K562 (cell line): ENCODE results near the gene PRKAG1. TPM values are rescaled to one million over a fixed set of nuclear protein-coding genes. Genes with fewer than 3 reads are reported as not detected.

Experiments used
- AFF1 ChIP-seq, 2 experiments: fragments of 450-650 bp; IDR thresholded peaks; 2 replicates each; pipeline ENCODE4 v1.6.1; 2018; ENCODE audit warnings: mild to moderate bottlenecking in 2 of 2, low read depth in 1 of 2; ENCODE audit not compliant: partially characterized antibody in 2 of 2
- BRD9 ChIP-seq: fragments of 450-650 bp; IDR thresholded peaks from 2 replicates; pipeline ENCODE4 v1.6.1; 2018; ENCODE audit warnings: low read depth; ENCODE audit not compliant: partially characterized antibody
- HNRNPK ChIP-seq: fragments of 200-400 bp; formaldehyde crosslinking; IDR thresholded peaks from one replicate; pipeline ENCODE4 v1.6.1; 2018; ENCODE audit warnings: mild to moderate bottlenecking, low read depth, low read length; ENCODE audit not compliant: poor library complexity, severe bottlenecking
- MIER1 ChIP-seq: fragments of 450-650 bp; IDR thresholded peaks from 2 replicates; pipeline ENCODE4 v1.6.1; 2016; ENCODE audit warnings: antibody characterized with exemption, mild to moderate bottlenecking, low read depth
- TRIM24 ChIP-seq, 2 experiments: fragments of 450-650 bp; IDR thresholded peaks; 2 replicates each; pipeline ENCODE4 v1.6.1; 2016
- ZNF584 ChIP-seq: fragments of 200-800 bp; sonication (Bioruptor generic); IDR thresholded peaks from 2 replicates; pipeline ENCODE4 v1.6.1; 2016; ENCODE audit warnings: low read depth, mild to moderate bottlenecking, missing genetic modification characterization, missing compliant biosample characterization
- polyA plus RNA-seq, 8 experiments: library from polyadenylated mRNA; depleted of rRNA in 4 of 8; stranded (reverse) in 5 of 8; unstranded in 3 of 8; fragments of >200 nt; fragmentation: Nextera tagmentation in 2 of 8; fragmentation: Illumina TruSeq in 1 of 8; extraction: Ambion mirVana in 2 of 8; extraction: Trizol in 1 of 8; gene quantifications; 2 replicates each; pipeline versions ENCODE4 v1.2.1 to v1.2.3, GENCODE V29; 2011 to 2014; ENCODE audit warnings: inconsistent platforms in 1 of 8, missing spikeins in 1 of 8
- total RNA-seq, 7 experiments: library from RNA; depleted of rRNA in 6 of 7; stranded (reverse); fragments of >200 nt in 6 of 7; fragmentation: Illumina TruSeq in 2 of 7; extraction: Trizol in 2 of 7; gene quantifications; 2 replicates each; pipeline versions ENCODE4 v1.2.1 to v1.2.3, GENCODE V29; 2011 to 2021; ENCODE audit warnings: low replicate concordance in 1 of 7
- TF ChIP-seq, protein P1 (sequence below), 2 experiments: fragments of 450-650 bp; formaldehyde crosslinking in 1 of 2; IDR thresholded peaks; 2 replicates each; pipeline versions ENCODE4 v1.4.0 to v1.6.1; 2014 to 2020; ENCODE audit warnings: mild to moderate bottlenecking in 2 of 2, borderline replicate concordance in 1 of 2, low read depth in 1 of 2

The PRKAG1 gene
- total and polyA plus RNA-seq, 9 of the 15 experiments (the other 6 are each of a cell fraction or from before 2014, with no cell fraction given), result 51.1 to 126 (median 79.1) TPM

DNA sequence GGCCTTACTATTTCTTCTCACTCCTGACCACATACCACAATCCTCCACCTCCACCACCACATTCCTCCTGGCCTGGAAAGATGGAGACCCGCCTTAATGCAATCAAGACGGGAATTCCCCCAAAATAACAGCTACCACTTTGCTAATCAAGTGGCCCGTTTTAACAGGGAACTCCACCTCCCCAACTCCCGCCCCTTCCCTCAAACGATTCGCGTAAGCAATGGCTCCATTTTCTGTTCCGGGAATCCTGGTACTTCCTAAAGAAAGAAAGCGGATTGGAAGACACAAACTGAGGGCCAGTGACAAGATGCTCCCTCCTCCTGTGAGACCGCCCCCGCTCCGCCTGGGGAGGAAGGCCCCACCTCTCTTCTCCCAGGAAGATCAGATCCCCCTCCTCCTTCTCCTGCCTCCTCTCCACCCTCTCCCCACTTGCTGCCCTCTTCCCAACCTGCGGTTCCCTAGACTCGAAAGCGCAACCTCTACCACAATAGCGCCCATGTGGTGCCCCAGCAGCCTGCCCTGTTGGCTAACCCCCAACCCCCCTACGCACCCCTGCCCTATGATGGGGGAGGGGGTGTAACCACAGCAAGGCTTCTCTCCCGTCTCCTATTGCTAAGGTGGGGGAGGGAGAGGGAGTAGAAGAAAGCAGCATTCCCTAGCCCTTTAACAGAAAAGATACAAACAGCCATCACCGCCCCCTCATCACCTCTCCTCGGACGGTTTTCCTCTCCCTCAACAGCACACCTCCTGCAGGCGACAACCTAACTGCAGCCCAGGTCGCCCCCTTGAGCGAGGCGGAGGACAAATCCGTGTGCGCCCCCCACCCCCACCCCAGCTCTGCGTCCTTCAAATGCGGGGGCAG lies 62.1 kb downstream of the PRKAG1 start (continued):
- TF ChIP-seq, protein P1, sequence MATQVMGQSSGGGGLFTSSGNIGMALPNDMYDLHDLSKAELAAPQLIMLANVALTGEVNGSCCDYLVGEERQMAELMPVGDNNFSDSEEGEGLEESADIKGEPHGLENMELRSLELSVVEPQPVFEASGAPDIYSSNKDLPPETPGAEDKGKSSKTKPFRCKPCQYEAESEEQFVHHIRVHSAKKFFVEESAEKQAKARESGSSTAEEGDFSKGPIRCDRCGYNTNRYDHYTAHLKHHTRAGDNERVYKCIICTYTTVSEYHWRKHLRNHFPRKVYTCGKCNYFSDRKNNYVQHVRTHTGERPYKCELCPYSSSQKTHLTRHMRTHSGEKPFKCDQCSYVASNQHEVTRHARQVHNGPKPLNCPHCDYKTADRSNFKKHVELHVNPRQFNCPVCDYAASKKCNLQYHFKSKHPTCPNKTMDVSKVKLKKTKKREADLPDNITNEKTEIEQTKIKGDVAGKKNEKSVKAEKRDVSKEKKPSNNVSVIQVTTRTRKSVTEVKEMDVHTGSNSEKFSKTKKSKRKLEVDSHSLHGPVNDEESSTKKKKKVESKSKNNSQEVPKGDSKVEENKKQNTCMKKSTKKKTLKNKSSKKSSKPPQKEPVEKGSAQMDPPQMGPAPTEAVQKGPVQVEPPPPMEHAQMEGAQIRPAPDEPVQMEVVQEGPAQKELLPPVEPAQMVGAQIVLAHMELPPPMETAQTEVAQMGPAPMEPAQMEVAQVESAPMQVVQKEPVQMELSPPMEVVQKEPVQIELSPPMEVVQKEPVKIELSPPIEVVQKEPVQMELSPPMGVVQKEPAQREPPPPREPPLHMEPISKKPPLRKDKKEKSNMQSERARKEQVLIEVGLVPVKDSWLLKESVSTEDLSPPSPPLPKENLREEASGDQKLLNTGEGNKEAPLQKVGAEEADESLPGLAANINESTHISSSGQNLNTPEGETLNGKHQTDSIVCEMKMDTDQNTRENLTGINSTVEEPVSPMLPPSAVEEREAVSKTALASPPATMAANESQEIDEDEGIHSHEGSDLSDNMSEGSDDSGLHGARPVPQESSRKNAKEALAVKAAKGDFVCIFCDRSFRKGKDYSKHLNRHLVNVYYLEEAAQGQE (IDR thresholded peaks at IDR 0.05; ENCODE audit: borderline replicate concordance), result no peak
- TF ChIP-seq, protein P1 (CRISPR knock-in tag; IDR thresholded peaks at IDR 0.05; ENCODE audit: low read depth), result no peak
- TF ChIP-seq TRIM24 (IDR thresholded peaks at IDR 0.05) (peak in 1 of 2 experiments; percentile 34; a peak in 1 of 4 replicates), ZNF584 (CRISPR knock-in tag) (no peak), AFF1 (IDR thresholded peaks at IDR 0.05; ENCODE audit: low read depth in 1 of 2, partially characterized antibody in 2 of 2) (peak in 1 of 2 experiments; percentile 93), BRD9 (no peak), HNRNPK (no peak), MIER1 (no peak; the same call in 1 of the 2 replicates)
